Keratinocyte (primary cell): ENCODE measurements around the gene ZNF236.

ENCODE experiments used
- CTCF ChIP-seq, 3 experiments: IDR thresholded peaks in 1 of 3; conservative IDR thresholded peaks in 1 of 3; optimal IDR thresholded peaks in 1 of 3; 2 replicates in 2 of 3; 3 replicates in 1 of 3; pipeline versions ENCODE3 to v1.5.1; 2011; ENCODE audit warnings: low read length in 3 of 3, mild to moderate bottlenecking in 3 of 3, moderate library complexity in 2 of 3, control low read depth in 1 of 3, inconsistent platforms in 1 of 3; ENCODE audit not compliant: insufficient read depth in 2 of 3; ENCODE audit errors: extremely low read depth in 1 of 3
- EZH2 ChIP-seq: IDR thresholded peaks from one replicate; pipeline ENCODE4 v1.6.1; 2012; ENCODE audit warnings: inconsistent platforms, mild to moderate bottlenecking, low read length, moderate library complexity

DNA sequence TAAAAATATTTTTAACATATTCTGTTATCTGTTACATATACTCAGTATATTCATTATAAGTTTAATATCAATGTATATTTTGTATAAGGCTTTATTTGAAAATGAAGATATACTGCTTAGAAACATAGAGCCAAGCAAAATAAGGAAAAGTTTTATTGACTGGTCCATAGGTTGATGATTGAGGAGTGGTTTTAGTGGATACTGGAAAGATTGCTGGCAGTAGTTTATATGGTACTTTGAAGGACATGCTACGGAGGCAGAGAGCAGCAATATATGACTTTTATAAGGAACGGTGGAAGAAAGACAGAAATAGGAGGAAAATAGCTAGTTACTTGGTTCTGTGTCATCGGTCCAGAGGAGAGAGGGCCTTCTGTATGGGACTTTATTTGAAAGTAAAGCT, 92.4 kb downstream of the ZNF236 start:
- TF ChIP-seq CTCF (optimal IDR thresholded peaks at IDR 0.05 in 1 of 3, IDR thresholded peaks at IDR 0.05 in 1 of 3, conservative IDR thresholded peaks at IDR 0.05 in 1 of 3; ENCODE audit: extremely low read depth in 1 of 3, insufficient read depth in 2 of 3, low read length in 3 of 3) (no peak), EZH2 (no peak)
